WTC11 (cell line): ENCODE results near the gene DENND1C. TPM values are rescaled to one million over a fixed set of nuclear protein-coding genes. Genes with fewer than 3 reads are reported as not detected.

Experiments used
- ATAC-seq: fragments of 200-7000 bp; cut with Tn5 transposase; 2 replicates; pipeline ENCODE4 v1.10.0; 2021; ENCODE audit warnings: mild to moderate bottlenecking, moderate library complexity
- CTCF ChIA-PET: fragments of 300-600 bp; sonication (Branson Sonifier 250); formaldehyde crosslinking; loops from one replicate; lab custom pipeline; 2021; ENCODE audit warnings: antibody characterized with exemption; lab: Charles Lee
- POLR2A ChIA-PET: fragments of 350-600 bp; sonication (Branson Sonifier 250); formaldehyde crosslinking; loops from one replicate; lab custom pipeline; 2021; ENCODE audit warnings: antibody characterized with exemption; lab: Charles Lee
- DNase-seq: peaks from one replicate; pipeline ENCODE4 v3.0.0; 2021; ENCODE audit warnings: low spot score
- H3K27ac Mint-ChIP-seq: 2 replicates; pipeline ENCODE4 v1.8.0; 2021; ENCODE audit warnings: mixed read lengths
- H3K27me3 Mint-ChIP-seq: 2 replicates; pipeline ENCODE4 v1.8.0; 2021; ENCODE audit warnings: low read depth, mild to moderate bottlenecking, moderate library complexity, mixed read lengths
- H3K36me3 Mint-ChIP-seq: 2 replicates; pipeline ENCODE4 v1.8.0; 2021; ENCODE audit warnings: mixed read lengths
- H3K4me1 Mint-ChIP-seq: 2 replicates; pipeline ENCODE4 v1.8.0; 2022; ENCODE audit warnings: mixed read lengths
- H3K4me3 Mint-ChIP-seq: 2 replicates; pipeline ENCODE4 v1.8.0; 2021; ENCODE audit warnings: mild to moderate bottlenecking, moderate library complexity, mixed read lengths
- H3K9me3 Mint-ChIP-seq: 2 replicates; pipeline ENCODE4 v1.8.0; 2021; ENCODE audit warnings: mixed read lengths
- E2F4 ChIP-seq: sonication (generic); formaldehyde crosslinking; IDR thresholded peaks from 2 replicates; pipeline ENCODE4 v1.8.1; 2022; ENCODE audit warnings: low read depth, mild to moderate bottlenecking, moderate library complexity, missing genetic modification reagents, borderline replicate concordance
- ETV6 ChIP-seq: sonication (generic); formaldehyde crosslinking; IDR thresholded peaks from 2 replicates; pipeline ENCODE4 v1.8.1; 2022; ENCODE audit warnings: mild to moderate bottlenecking, missing genetic modification reagents
- GABPB1 ChIP-seq: sonication (generic); formaldehyde crosslinking; IDR thresholded peaks from 2 replicates; pipeline ENCODE4 v1.8.1; 2023; ENCODE audit warnings: mild to moderate bottlenecking, missing genetic modification reagents
- NFATC4 ChIP-seq: fragments of 250-450 bp; sonication (Bioruptor Pico); IDR thresholded peaks from 2 replicates; pipeline ENCODE4 v1.9.0; 2021; ENCODE audit warnings: mild to moderate bottlenecking
- OVOL2 ChIP-seq: fragments of 250-450 bp; sonication (Bioruptor Pico); IDR thresholded peaks from 2 replicates; pipeline ENCODE4 v1.9.0; 2021; ENCODE audit warnings: mild to moderate bottlenecking, borderline replicate concordance
- SP1 ChIP-seq: sonication (generic); formaldehyde crosslinking; conservative IDR thresholded peaks from 2 replicates; pipeline ENCODE4 v1.8.1; 2022; ENCODE audit warnings: missing genetic modification reagents
- STAT6 ChIP-seq: sonication (generic); formaldehyde crosslinking; conservative IDR thresholded peaks from 2 replicates; pipeline ENCODE4 v1.8.1; 2023; ENCODE audit warnings: mild to moderate bottlenecking, low read depth, missing genetic modification reagents, moderate library complexity
- TEAD4 ChIP-seq: sonication (generic); formaldehyde crosslinking; IDR thresholded peaks from 2 replicates; pipeline ENCODE4 v1.8.0; 2022; ENCODE audit warnings: mild to moderate bottlenecking, missing genetic modification reagents
- ZBTB43 ChIP-seq: sonication (generic); formaldehyde crosslinking; IDR thresholded peaks from 2 replicates; pipeline ENCODE4 v1.8.1; 2023; ENCODE audit warnings: mild to moderate bottlenecking, missing genetic modification reagents
- ZNF219 ChIP-seq: sonication (generic); formaldehyde crosslinking; IDR thresholded peaks from 2 replicates; pipeline ENCODE4 v1.8.0; 2023; ENCODE audit warnings: missing genetic modification reagents, mild to moderate bottlenecking, borderline replicate concordance
- ZNF281 ChIP-seq: sonication (generic); formaldehyde crosslinking; IDR thresholded peaks from 2 replicates; pipeline ENCODE4 v1.8.0; 2023; ENCODE audit warnings: mild to moderate bottlenecking, missing genetic modification reagents
- ZNF671 ChIP-seq: fragments of 250-450 bp; sonication (Bioruptor Pico); IDR thresholded peaks from 2 replicates; pipeline ENCODE4 v1.8.0; 2021; ENCODE audit warnings: mild to moderate bottlenecking
- total RNA-seq: library from RNA; stranded (reverse); gene quantifications from 3 replicates; pipeline ENCODE4 v1.2.3, GENCODE V29; 2021
- TF ChIP-seq, protein P1 (sequence below): sonication (generic); formaldehyde crosslinking; IDR thresholded peaks from 2 replicates; pipeline ENCODE4 v1.8.1; 2023; ENCODE audit warnings: mild to moderate bottlenecking, missing genetic modification reagents, moderate library complexity
- TF ChIP-seq, protein P2 (sequence below): sonication (generic); formaldehyde crosslinking; IDR thresholded peaks from 2 replicates; pipeline ENCODE4 v1.8.1; 2023; ENCODE audit warnings: mild to moderate bottlenecking, missing genetic modification reagents, moderate library complexity
- TF ChIP-seq, protein P3 (sequence below): sonication (generic); formaldehyde crosslinking; IDR thresholded peaks from 2 replicates; pipeline ENCODE4 v1.8.1; 2023; ENCODE audit warnings: mild to moderate bottlenecking, missing genetic modification reagents, borderline replicate concordance
- TF ChIP-seq, protein P4 (sequence below): sonication (generic); formaldehyde crosslinking; IDR thresholded peaks from 2 replicates; pipeline ENCODE4 v1.8.0; 2022; ENCODE audit warnings: missing genetic modification reagents

DENND1C gene
- total RNA-seq, 1 experiment from 2014 or later: 4.3 TPM

DNA sequence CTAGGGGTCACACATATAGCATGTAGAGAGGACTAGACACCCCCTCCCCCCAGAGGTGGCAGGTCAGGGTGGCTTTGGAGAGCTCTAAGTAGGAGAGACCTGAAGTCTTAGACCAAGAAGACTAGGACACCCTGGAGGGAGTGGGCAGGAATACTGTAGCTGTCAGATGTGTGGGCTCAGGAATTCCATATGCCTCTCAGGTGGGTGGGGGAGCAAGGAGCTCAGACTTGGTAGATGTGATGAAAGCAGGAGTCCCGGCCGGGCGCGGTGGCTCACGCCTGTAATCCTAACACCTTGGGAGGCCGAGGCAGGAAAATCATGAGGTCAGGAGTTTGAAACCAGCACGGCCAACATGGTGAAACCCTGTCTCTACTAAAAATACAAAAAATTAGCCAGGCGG lies 15.9 kb downstream of the DENND1C start:
- Mint-ChIP-seq H3K9me3 (no peaks in the 10 kb centered on the region), H3K27me3 (peaks cover 13% of the 10 kb centered on the region), H3K36me3 (peaks cover 3% of the 10 kb centered on the region; the same call in 1 of the 2 replicates), H3K4me1 (peaks cover 15% of the 10 kb centered on the region), H3K4me3 (peak overlapping the region; percentile 81), H3K27ac (no peak overlapping the region)
- ATAC-seq: no peak
- ChIA-PET CTCF (no interaction called here), POLR2A (no interaction called here)
- no peak for DNase-seq
- TF ChIP-seq ETV6 (no peak), GABPB1 (CRISPR knock-in tag) (no peak)
- TF ChIP-seq, protein P1, sequence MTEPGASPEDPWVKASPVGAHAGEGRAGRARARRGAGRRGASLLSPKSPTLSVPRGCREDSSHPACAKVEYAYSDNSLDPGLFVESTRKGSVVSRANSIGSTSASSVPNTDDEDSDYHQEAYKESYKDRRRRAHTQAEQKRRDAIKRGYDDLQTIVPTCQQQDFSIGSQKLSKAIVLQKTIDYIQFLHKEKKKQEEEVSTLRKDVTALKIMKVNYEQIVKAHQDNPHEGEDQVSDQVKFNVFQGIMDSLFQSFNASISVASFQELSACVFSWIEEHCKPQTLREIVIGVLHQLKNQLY (CRISPR knock-in tag): no peak
- TF ChIP-seq, protein P2, sequence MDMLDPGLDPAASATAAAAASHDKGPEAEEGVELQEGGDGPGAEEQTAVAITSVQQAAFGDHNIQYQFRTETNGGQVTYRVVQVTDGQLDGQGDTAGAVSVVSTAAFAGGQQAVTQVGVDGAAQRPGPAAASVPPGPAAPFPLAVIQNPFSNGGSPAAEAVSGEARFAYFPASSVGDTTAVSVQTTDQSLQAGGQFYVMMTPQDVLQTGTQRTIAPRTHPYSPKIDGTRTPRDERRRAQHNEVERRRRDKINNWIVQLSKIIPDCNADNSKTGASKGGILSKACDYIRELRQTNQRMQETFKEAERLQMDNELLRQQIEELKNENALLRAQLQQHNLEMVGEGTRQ (CRISPR knock-in tag): no peak
- TF ChIP-seq, all 79 proteins: peak for 0

- CTCF ChIA-PET: interaction anchor here (0.7 kb wide), 1 partner anchor 87 kb away, joined by 3 read pairs; no protein-coding TSS in a partner anchor
Observed at GRCh38 chr19:6465006-6465405, 16.6 kb downstream of the DENND1C start.

More at GRCh38 chr19:6465006-6465405, 16.6 kb downstream of the DENND1C start:
- Mint-ChIP-seq H3K4me3 (peak overlapping the region; percentile 81), H3K27ac (peak overlapping the region; percentile 24; the same call in 1 of the 2 replicates), H3K27me3 (peaks cover 13% of the 10 kb centered on the region), H3K36me3 (peaks cover 3% of the 10 kb centered on the region; the same call in 1 of the 2 replicates), H3K4me1 (peaks cover 14% of the 10 kb centered on the region), H3K9me3 (no peaks in the 10 kb centered on the region)
- ATAC-seq (no peak), DNase-seq (no peak)
- POLR2A ChIA-PET: interaction anchor here (1.9 kb wide), 1 partner anchor 11 kb away, joined by 9 read pairs; no protein-coding TSS in a partner anchor
- no peak for TF ChIP-seq NFATC4
- TF ChIP-seq TEAD4 (CRISPR knock-in tag): no peak
- TF ChIP-seq ZBTB43 (CRISPR knock-in tag): no peak
- TF ChIP-seq, protein P3, sequence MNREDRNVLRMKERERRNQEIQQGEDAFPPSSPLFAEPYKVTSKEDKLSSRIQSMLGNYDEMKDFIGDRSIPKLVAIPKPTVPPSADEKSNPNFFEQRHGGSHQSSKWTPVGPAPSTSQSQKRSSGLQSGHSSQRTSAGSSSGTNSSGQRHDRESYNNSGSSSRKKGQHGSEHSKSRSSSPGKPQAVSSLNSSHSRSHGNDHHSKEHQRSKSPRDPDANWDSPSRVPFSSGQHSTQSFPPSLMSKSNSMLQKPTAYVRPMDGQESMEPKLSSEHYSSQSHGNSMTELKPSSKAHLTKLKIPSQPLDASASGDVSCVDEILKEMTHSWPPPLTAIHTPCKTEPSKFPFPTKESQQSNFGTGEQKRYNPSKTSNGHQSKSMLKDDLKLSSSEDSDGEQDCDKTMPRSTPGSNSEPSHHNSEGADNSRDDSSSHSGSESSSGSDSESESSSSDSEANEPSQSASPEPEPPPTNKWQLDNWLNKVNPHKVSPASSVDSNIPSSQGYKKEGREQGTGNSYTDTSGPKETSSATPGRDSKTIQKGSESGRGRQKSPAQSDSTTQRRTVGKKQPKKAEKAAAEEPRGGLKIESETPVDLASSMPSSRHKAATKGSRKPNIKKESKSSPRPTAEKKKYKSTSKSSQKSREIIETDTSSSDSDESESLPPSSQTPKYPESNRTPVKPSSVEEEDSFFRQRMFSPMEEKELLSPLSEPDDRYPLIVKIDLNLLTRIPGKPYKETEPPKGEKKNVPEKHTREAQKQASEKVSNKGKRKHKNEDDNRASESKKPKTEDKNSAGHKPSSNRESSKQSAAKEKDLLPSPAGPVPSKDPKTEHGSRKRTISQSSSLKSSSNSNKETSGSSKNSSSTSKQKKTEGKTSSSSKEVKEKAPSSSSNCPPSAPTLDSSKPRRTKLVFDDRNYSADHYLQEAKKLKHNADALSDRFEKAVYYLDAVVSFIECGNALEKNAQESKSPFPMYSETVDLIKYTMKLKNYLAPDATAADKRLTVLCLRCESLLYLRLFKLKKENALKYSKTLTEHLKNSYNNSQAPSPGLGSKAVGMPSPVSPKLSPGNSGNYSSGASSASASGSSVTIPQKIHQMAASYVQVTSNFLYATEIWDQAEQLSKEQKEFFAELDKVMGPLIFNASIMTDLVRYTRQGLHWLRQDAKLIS (CRISPR knock-in tag): no peak
- TF ChIP-seq STAT6 (CRISPR knock-in tag): no peak
- TF ChIP-seq SP1 (CRISPR knock-in tag): no peak
- TF ChIP-seq, protein P4, sequence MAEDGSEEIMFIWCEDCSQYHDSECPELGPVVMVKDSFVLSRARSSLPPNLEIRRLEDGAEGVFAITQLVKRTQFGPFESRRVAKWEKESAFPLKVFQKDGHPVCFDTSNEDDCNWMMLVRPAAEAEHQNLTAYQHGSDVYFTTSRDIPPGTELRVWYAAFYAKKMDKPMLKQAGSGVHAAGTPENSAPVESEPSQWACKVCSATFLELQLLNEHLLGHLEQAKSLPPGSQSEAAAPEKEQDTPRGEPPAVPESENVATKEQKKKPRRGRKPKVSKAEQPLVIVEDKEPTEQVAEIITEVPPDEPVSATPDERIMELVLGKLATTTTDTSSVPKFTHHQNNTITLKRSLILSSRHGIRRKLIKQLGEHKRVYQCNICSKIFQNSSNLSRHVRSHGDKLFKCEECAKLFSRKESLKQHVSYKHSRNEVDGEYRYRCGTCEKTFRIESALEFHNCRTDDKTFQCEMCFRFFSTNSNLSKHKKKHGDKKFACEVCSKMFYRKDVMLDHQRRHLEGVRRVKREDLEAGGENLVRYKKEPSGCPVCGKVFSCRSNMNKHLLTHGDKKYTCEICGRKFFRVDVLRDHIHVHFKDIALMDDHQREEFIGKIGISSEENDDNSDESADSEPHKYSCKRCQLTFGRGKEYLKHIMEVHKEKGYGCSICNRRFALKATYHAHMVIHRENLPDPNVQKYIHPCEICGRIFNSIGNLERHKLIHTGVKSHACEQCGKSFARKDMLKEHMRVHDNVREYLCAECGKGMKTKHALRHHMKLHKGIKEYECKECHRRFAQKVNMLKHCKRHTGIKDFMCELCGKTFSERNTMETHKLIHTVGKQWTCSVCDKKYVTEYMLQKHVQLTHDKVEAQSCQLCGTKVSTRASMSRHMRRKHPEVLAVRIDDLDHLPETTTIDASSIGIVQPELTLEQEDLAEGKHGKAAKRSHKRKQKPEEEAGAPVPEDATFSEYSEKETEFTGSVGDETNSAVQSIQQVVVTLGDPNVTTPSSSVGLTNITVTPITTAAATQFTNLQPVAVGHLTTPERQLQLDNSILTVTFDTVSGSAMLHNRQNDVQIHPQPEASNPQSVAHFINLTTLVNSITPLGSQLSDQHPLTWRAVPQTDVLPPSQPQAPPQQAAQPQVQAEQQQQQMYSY (CRISPR knock-in tag): no peak
- TF ChIP-seq GABPB1 (CRISPR knock-in tag): no peak
- TF ChIP-seq ZNF219: no peak
- no peak for TF ChIP-seq E2F4 (CRISPR knock-in tag)
- no peak for TF ChIP-seq OVOL2
- TF ChIP-seq ZNF671: no peak
- no peak for TF ChIP-seq ZNF281 (CRISPR knock-in tag)
